Duodenal mucosa (tissue), 2 donors: ENCODE results near the gene EIF5A2.

Source experiments
- H3K27ac ChIP-seq: one replicate; pipeline ENCODE4 v1.7.0; 2013; ENCODE audit warnings: low read depth, low read length
- H3K27me3 ChIP-seq, 2 donors: one replicate each; pipeline ENCODE4 v1.7.0; 2013; ENCODE audit warnings: low read length in 2 of 2, control low read depth in 1 of 2; ENCODE audit not compliant: insufficient read depth in 2 of 2, control insufficient read depth in 1 of 2
- H3K36me3 ChIP-seq, 2 donors: one replicate each; pipeline ENCODE4 v1.7.0; 2013; ENCODE audit warnings: low read length in 2 of 2, control low read depth in 1 of 2; ENCODE audit not compliant: insufficient read depth in 2 of 2, control insufficient read depth in 1 of 2
- H3K4me1 ChIP-seq, 2 donors: one replicate each; pipeline ENCODE4 v1.7.0; 2013; ENCODE audit warnings: low read length in 2 of 2, control low read depth in 1 of 2; ENCODE audit not compliant: insufficient read depth in 2 of 2, control insufficient read depth in 1 of 2
- H3K4me3 ChIP-seq, 2 donors: one replicate each; pipeline ENCODE4 v1.7.0; 2013; ENCODE audit warnings: low read length in 2 of 2, low read depth in 1 of 2
- H3K9ac ChIP-seq, 2 donors: one replicate each; pipeline ENCODE4 v1.7.0; 2013; ENCODE audit warnings: low read length in 2 of 2, low read depth in 1 of 2
- H3K9me3 ChIP-seq, 2 donors: one replicate each; pipeline ENCODE4 v1.7.0; 2013; ENCODE audit warnings: low read length in 2 of 2, control low read depth in 1 of 2; ENCODE audit not compliant: control insufficient read depth in 1 of 2

EIF5A2 gene

GRCh38 chr3:170918715-170919114 lies 10.3 kb upstream of the EIF5A2 start:
- Histone ChIP-seq H3K9ac (no peak overlapping the region), H3K36me3 (no peaks in the 10 kb centered on the region), H3K9me3 (peaks cover 4 to 14% of the 10 kb centered on the region in 2 donors), H3K4me1 (no peaks in the 10 kb centered on the region), H3K27ac (no peak overlapping the region), H3K4me3 (no peak overlapping the region), H3K27me3 (no peaks in the 10 kb centered on the region)

- Histone ChIP-seq H3K36me3 (no peaks in the 10 kb centered on the region), H3K27me3 (no peaks in the 10 kb centered on the region), H3K9ac (no peak overlapping the region), H3K4me3 (no peak overlapping the region), H3K27ac (no peak overlapping the region), H3K4me1 (no peaks in the 10 kb centered on the region), H3K9me3 (peaks cover 10 to 14% of the 10 kb centered on the region in 2 donors)
Observed at GRCh38 chr3:170914690-170915089, 6.3 kb upstream of the EIF5A2 start.

DNA sequence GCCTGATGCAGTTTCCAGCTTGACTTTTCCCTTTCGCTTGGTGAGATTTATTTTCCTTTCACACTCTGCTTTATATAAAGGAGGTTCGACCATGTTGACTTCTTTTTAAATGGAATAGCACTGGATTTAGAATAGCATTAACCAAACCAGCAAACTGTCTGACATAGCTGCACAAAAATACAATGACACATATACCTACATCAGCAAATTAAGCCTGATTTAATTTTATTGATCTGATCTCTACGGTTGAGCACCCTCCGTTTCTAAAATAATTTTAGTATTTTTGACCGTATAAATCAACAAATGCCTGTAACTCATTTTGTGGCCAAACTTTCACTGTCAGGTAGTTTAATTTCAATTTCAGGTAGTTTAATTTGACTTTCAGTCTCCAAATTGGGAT lies 5.8 kb upstream of the EIF5A2 start:
- peaks cover 13 to 17% of the 10 kb centered on the region in 2 donors for H3K9me3 ChIP-seq
- no peak overlapping the region for H3K27ac ChIP-seq
- no peaks in the 10 kb centered on the region for H3K4me1 ChIP-seq
- no peaks in the 10 kb centered on the region for H3K27me3 ChIP-seq
- no peak overlapping the region for H3K4me3 ChIP-seq
- H3K9ac ChIP-seq: no peak overlapping the region
- H3K36me3 ChIP-seq: no peaks in the 10 kb centered on the region

DNA sequence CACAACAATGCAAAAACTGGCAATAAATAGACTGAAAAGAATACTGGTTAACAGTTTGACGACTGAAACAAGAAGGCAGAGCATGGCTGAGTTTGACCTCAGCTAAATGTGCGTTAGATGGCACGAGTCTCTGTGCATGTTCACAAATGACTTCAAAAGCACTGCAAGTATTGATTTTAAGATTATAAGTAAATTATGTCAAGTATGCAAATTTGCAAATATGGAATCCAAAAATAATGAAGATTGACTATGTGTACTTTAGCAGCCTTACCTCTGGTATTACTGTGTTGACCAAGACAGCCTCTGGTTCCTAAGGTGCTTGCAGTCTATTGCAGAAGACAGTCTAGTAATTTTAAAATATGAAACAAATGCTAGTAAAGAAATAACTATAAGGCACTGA lies 2.6 kb upstream of the EIF5A2 start:
- no peak overlapping the region for H3K9ac ChIP-seq
- peaks cover 9 to 12% of the 10 kb centered on the region in 2 donors for H3K4me1 ChIP-seq
- H3K9me3 ChIP-seq: peaks cover 8 to 13% of the 10 kb centered on the region in 2 donors
- H3K27me3 ChIP-seq: peaks cover 0 to 5% of the 10 kb centered on the region in 2 donors
- H3K4me3 ChIP-seq: no peak overlapping the region
- H3K27ac ChIP-seq: no peak overlapping the region
- H3K36me3 ChIP-seq: no peaks in the 10 kb centered on the region

- H3K9me3 ChIP-seq: peaks cover 8 to 13% of the 10 kb centered on the region in 2 donors
- no peak overlapping the region for H3K27ac ChIP-seq
- H3K9ac ChIP-seq: no peak overlapping the region
- H3K4me1 ChIP-seq: peaks cover 9 to 12% of the 10 kb centered on the region in 2 donors
- peaks cover 0 to 5% of the 10 kb centered on the region in 2 donors for H3K27me3 ChIP-seq
- no peaks in the 10 kb centered on the region for H3K36me3 ChIP-seq
- H3K4me3 ChIP-seq: no peak overlapping the region
Observed at GRCh38 chr3:170910542-170910941, 2.1 kb upstream of the EIF5A2 start.

DNA sequence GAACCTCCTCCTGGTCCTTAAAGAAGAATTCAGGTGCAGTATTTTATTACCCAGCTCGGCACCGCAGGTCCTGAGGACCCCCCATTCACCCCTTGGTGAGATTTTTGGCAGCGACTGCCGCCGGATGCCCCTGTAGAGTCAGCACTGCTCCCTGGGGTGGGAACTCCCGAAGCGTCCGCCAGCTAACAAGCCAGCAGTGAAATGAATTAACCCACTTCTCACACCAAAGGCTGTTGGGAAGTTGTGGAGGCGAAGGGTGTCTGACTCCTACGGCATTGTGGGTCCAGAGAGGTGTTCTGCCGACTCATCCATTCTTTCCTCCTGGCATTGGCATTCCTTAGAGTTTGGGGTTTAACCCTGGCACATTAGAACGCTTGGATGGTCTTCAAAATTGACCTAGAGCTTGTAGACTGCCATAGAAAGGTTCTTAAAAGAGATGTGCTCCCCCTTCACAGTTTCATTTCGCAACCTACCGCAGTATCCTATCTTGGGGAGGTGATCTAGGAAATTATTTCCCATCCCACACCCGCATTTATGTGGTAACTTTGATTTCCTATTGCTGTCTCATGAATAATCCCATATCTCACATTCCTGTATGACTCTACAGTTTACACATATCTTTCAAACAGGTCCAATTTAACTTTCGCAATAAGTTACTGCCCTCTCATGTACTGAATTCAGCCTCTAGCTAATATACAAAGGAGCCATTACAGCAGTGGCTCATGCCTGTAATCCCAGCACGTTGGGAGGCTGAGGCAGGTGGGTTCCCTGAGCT lies 879 bp upstream of the EIF5A2 start:
- Histone ChIP-seq H3K4me1 (peaks cover 9 to 12% of the 10 kb centered on the region in 2 donors), H3K9me3 (peaks cover 8 to 13% of the 10 kb centered on the region in 2 donors), H3K4me3 (peak overlapping the region; percentile 68 to 77), H3K36me3 (no peaks in the 10 kb centered on the region), H3K27ac (no peak overlapping the region), H3K9ac (no peak overlapping the region), H3K27me3 (peaks cover 0 to 5% of the 10 kb centered on the region in 2 donors)

- peaks cover 0 to 5% of the 10 kb centered on the region in 2 donors for H3K27me3 ChIP-seq
- no peak overlapping the region for H3K27ac ChIP-seq
- H3K9ac ChIP-seq: peak overlapping the region in 1 of 2 donors; percentile 56
- H3K9me3 ChIP-seq: peaks cover 8 to 13% of the 10 kb centered on the region in 2 donors
- H3K4me3 ChIP-seq: peak overlapping the region; percentile 68 to 77
- H3K36me3 ChIP-seq: no peaks in the 10 kb centered on the region
- H3K4me1 ChIP-seq: peaks cover 9 to 12% of the 10 kb centered on the region in 2 donors
Observed at GRCh38 chr3:170907637-170908234, 701 bp downstream of the EIF5A2 start.

GRCh38 chr3:170905862-170906261 lies 2.6 kb downstream of the EIF5A2 start:
- H3K9ac ChIP-seq: no peak overlapping the region
- H3K4me1 ChIP-seq: peaks cover 9 to 12% of the 10 kb centered on the region in 2 donors
- no peaks in the 10 kb centered on the region for H3K36me3 ChIP-seq
- H3K4me3 ChIP-seq: no peak overlapping the region
- peaks cover 0 to 5% of the 10 kb centered on the region in 2 donors for H3K27me3 ChIP-seq
- H3K27ac ChIP-seq: no peak overlapping the region
- peaks cover 8 to 13% of the 10 kb centered on the region in 2 donors for H3K9me3 ChIP-seq

- Histone ChIP-seq H3K9ac (no peak overlapping the region), H3K27ac (no peak overlapping the region), H3K9me3 (no peaks in the 10 kb centered on the region), H3K27me3 (peaks cover 0 to 5% of the 10 kb centered on the region in 2 donors), H3K4me3 (no peak overlapping the region), H3K36me3 (no peaks in the 10 kb centered on the region), H3K4me1 (peaks cover 9 to 12% of the 10 kb centered on the region in 2 donors)
Observed at GRCh38 chr3:170903123-170903522, 5.3 kb downstream of the EIF5A2 start.

- no peak overlapping the region for H3K4me3 ChIP-seq
- no peaks in the 10 kb centered on the region for H3K36me3 ChIP-seq
- no peaks in the 10 kb centered on the region for H3K9me3 ChIP-seq
- no peak overlapping the region for H3K27ac ChIP-seq
- H3K27me3 ChIP-seq: no peaks in the 10 kb centered on the region
- H3K4me1 ChIP-seq: peaks cover 0 to 4% of the 10 kb centered on the region in 2 donors
- no peak overlapping the region for H3K9ac ChIP-seq
Observed at GRCh38 chr3:170899455-170899854, 9.0 kb downstream of the EIF5A2 start.
